Activated T-helper 17 cell treated with anti-CD3 and anti-CD28 coated beads, Interleukin-2, amount 50 U/mL, for 72 hours (primary cell): ENCODE results near the gene DFFA. TPM values are rescaled to one million over a fixed set of nuclear protein-coding genes. Genes with fewer than 3 reads are reported as not detected.
A peak's percentile ranks its signal among the peaks of the same experiment; 100 is the strongest.
"Not testable (repeated sequence)": the region's sequence is repeated elsewhere in the genome, so short reads cannot be mapped to it uniquely, and the experiment has no call there.

Experiments
- ATAC-seq: fragments of 150-1000 bp; cut with Tn5 transposase; replicated peaks from 2 replicates; pipeline ENCODE4 v1.10.0; 2021; ENCODE audit warnings: mild to moderate bottlenecking, moderate library complexity
- H3K27ac Mint-ChIP-seq: one replicate; pipeline ENCODE4 v1.8.0; 2022; ENCODE audit warnings: mixed read lengths
- H3K27me3 Mint-ChIP-seq: one replicate; pipeline ENCODE4 v1.8.0; 2022; ENCODE audit warnings: mixed read lengths
- H3K36me3 Mint-ChIP-seq: one replicate; pipeline ENCODE4 v1.8.0; 2022; ENCODE audit warnings: low read depth, mild to moderate bottlenecking, mixed read lengths
- H3K4me1 Mint-ChIP-seq: one replicate; pipeline ENCODE4 v1.8.0; 2022; ENCODE audit warnings: mixed read lengths
- H3K4me3 Mint-ChIP-seq: one replicate; pipeline ENCODE4 v1.8.0; 2022; ENCODE audit warnings: mild to moderate bottlenecking, mixed read lengths
- H3K9me3 Mint-ChIP-seq: one replicate; pipeline ENCODE4 v1.8.0; 2022; ENCODE audit warnings: mixed read lengths
- total RNA-seq, 2 donors: library from RNA; stranded (reverse); gene quantifications; one replicate each; pipeline ENCODE4 v1.2.3, GENCODE V29; 2022

Gene DFFA
- total RNA-seq, 2 donors from 2014 or later = 27.4 to 54.5 TPM

GRCh38 chr1:10510520-10511493 is 38.5 kb upstream of the DFFA start:
- ATAC-seq = peak; percentile 98
- Mint-ChIP-seq H3K4me1 (peaks cover 52% of the 10 kb centered on the region), H3K27ac (peak overlapping the region; percentile 91), H3K27me3 (no peaks in the 10 kb centered on the region), H3K4me3 (peak overlapping the region; percentile 69), H3K36me3 (no peaks in the 10 kb centered on the region), H3K9me3 (no peaks in the 10 kb centered on the region)

- ATAC-seq = no peak
- Mint-ChIP-seq H3K9me3 (no peaks in the 10 kb centered on the region), H3K36me3 (no peaks in the 10 kb centered on the region), H3K27me3 (no peaks in the 10 kb centered on the region), H3K4me1 (peaks cover 48% of the 10 kb centered on the region), H3K4me3 (peak overlapping the region; percentile 69), H3K27ac (peak overlapping the region; percentile 91)
These were observed 37.6 kb upstream of the DFFA start for GRCh38 chr1:10509809-10510509.

- no peak overlapping the region for H3K27ac Mint-ChIP-seq
- H3K4me1 Mint-ChIP-seq = peaks cover 34% of the 10 kb centered on the region
- ATAC-seq = no peak
- H3K36me3 Mint-ChIP-seq = no peaks in the 10 kb centered on the region
- no peak overlapping the region for H3K4me3 Mint-ChIP-seq
- H3K9me3 Mint-ChIP-seq = no peaks in the 10 kb centered on the region
- no peaks in the 10 kb centered on the region for H3K27me3 Mint-ChIP-seq
These were observed 36.2 kb upstream of the DFFA start for GRCh38 chr1:10508511-10508951.

GRCh38 chr1:10507111-10507879 is 35.0 kb upstream of the DFFA start:
- Mint-ChIP-seq H3K4me1 (peaks cover 27% of the 10 kb centered on the region), H3K9me3 (no peaks in the 10 kb centered on the region), H3K36me3 (no peaks in the 10 kb centered on the region), H3K4me3 (no peak overlapping the region), H3K27ac (peak overlapping the region; percentile 33), H3K27me3 (no peaks in the 10 kb centered on the region)
- no peak for ATAC-seq

GRCh38 chr1:10506677-10507047 is 34.3 kb upstream of the DFFA start:
- Mint-ChIP-seq H3K4me3 (no peak overlapping the region), H3K9me3 (no peaks in the 10 kb centered on the region), H3K27ac (no peak overlapping the region), H3K4me1 (peaks cover 32% of the 10 kb centered on the region), H3K36me3 (no peaks in the 10 kb centered on the region), H3K27me3 (no peaks in the 10 kb centered on the region)
- ATAC-seq = no peak

- ATAC-seq, H3K4me3 Mint-ChIP-seq, H3K36me3 Mint-ChIP-seq, H3K9me3 Mint-ChIP-seq, H3K27me3 Mint-ChIP-seq, H3K27ac Mint-ChIP-seq: not testable (repeated sequence)
- peaks cover 29% of the 10 kb centered on the region for H3K4me1 Mint-ChIP-seq
These were observed 33.8 kb upstream of the DFFA start for GRCh38 chr1:10506046-10506676.

- peaks cover 18% of the 10 kb centered on the region for H3K4me1 Mint-ChIP-seq
These were observed 31.9 kb upstream of the DFFA start for GRCh38 chr1:10504249-10504648.

GRCh38 chr1:10502206-10502605 is 29.9 kb upstream of the DFFA start:
- H3K4me1 Mint-ChIP-seq = peaks cover 23% of the 10 kb centered on the region
- no peak overlapping the region for H3K27ac Mint-ChIP-seq
- H3K9me3 Mint-ChIP-seq = no peaks in the 10 kb centered on the region
- H3K27me3 Mint-ChIP-seq = no peaks in the 10 kb centered on the region
- H3K4me3 Mint-ChIP-seq = no peak overlapping the region
- H3K36me3 Mint-ChIP-seq = peaks cover 12% of the 10 kb centered on the region
- ATAC-seq = peak; percentile 54

More at GRCh38 chr1:10504249-10504648, 31.9 kb upstream of the DFFA start:
- H3K27ac Mint-ChIP-seq = no peak overlapping the region
- H3K27me3 Mint-ChIP-seq = no peaks in the 10 kb centered on the region
- H3K4me3 Mint-ChIP-seq = no peak overlapping the region
- H3K36me3 Mint-ChIP-seq = peaks cover under 1% of the 10 kb centered on the region
- ATAC-seq = no peak
- H3K9me3 Mint-ChIP-seq = no peaks in the 10 kb centered on the region

GRCh38 chr1:10498231-10498630 is 25.9 kb upstream of the DFFA start:
- Mint-ChIP-seq H3K4me1 (peaks cover 25% of the 10 kb centered on the region), H3K4me3 (no peak overlapping the region), H3K27ac (peak overlapping the region; percentile 65), H3K36me3 (peaks cover 24% of the 10 kb centered on the region), H3K27me3 (no peaks in the 10 kb centered on the region), H3K9me3 (no peaks in the 10 kb centered on the region)
- no peak for ATAC-seq

- Mint-ChIP-seq H3K4me3 (no peak overlapping the region), H3K9me3 (no peaks in the 10 kb centered on the region), H3K4me1 (peaks cover 22% of the 10 kb centered on the region), H3K27me3 (no peaks in the 10 kb centered on the region), H3K36me3 (peaks cover 24% of the 10 kb centered on the region), H3K27ac (no peak overlapping the region)
- no peak for ATAC-seq
These were observed 24.8 kb upstream of the DFFA start for GRCh38 chr1:10497109-10497508.

- Mint-ChIP-seq H3K36me3 (peaks cover 24% of the 10 kb centered on the region), H3K4me1 (peaks cover 19% of the 10 kb centered on the region), H3K4me3 (peak overlapping the region; percentile 74), H3K27ac (no peak overlapping the region), H3K9me3 (no peaks in the 10 kb centered on the region), H3K27me3 (no peaks in the 10 kb centered on the region)
- no peak for ATAC-seq
These were observed 23.6 kb upstream of the DFFA start for GRCh38 chr1:10495952-10496351.

GRCh38 chr1:10495475-10495817 is 23.1 kb upstream of the DFFA start:
- no peak for ATAC-seq
- H3K4me3 Mint-ChIP-seq = peak overlapping the region; percentile 74
- no peaks in the 10 kb centered on the region for H3K9me3 Mint-ChIP-seq
- no peaks in the 10 kb centered on the region for H3K27me3 Mint-ChIP-seq
- H3K4me1 Mint-ChIP-seq = peaks cover 19% of the 10 kb centered on the region
- peak overlapping the region; percentile 61 for H3K27ac Mint-ChIP-seq
- H3K36me3 Mint-ChIP-seq = peaks cover 24% of the 10 kb centered on the region

GRCh38 chr1:10494754-10495474 is 22.6 kb upstream of the DFFA start:
- Mint-ChIP-seq H3K4me1 (peaks cover 19% of the 10 kb centered on the region), H3K27ac (peak overlapping the region; percentile 61), H3K27me3 (no peaks in the 10 kb centered on the region), H3K9me3 (no peaks in the 10 kb centered on the region), H3K36me3 (peaks cover 25% of the 10 kb centered on the region), H3K4me3 (peak overlapping the region; percentile 74)
- ATAC-seq = peak; percentile 96
